GM23338 (cell line): ENCODE measurements around the gene SBF2. TPM values are rescaled to one million over a fixed set of nuclear protein-coding genes. Genes with fewer than 3 reads are reported as not detected.
A peak's percentile ranks its signal among the peaks of the same experiment; 100 is the strongest.

ENCODE experiments used
- ATAC-seq: fragments of 200-7000 bp; cut with Tn5 transposase; 3 replicates; pipeline ENCODE4 v1.9.1; 2020
- DNase-seq: peaks from one replicate; pipeline ENCODE4 v3.0.0-alpha.2; 2015; ENCODE audit warnings: low spot score
- H2AFZ ChIP-seq: fragments of 200-600 bp; sonication (generic); 2 replicates; pipeline ENCODE4 v1.8.0; 2016; ENCODE audit warnings: antibody characterized with exemption, mild to moderate bottlenecking, moderate library complexity
- H3F3A ChIP-seq: fragments of 200-600 bp; sonication (generic); replicated peaks from 2 replicates; pipeline ENCODE4 v1.8.0; 2017; ENCODE audit warnings: antibody characterized with exemption, mixed run types, low read depth
- H3K27ac ChIP-seq: fragments of 200-600 bp; sonication (generic); 2 replicates; pipeline ENCODE4 v1.6.1; 2016; ENCODE audit warnings: low read depth
- H3K27me3 ChIP-seq: fragments of 200-600 bp; sonication (generic); 2 replicates; pipeline ENCODE4 v1.8.0; 2016; ENCODE audit warnings: mild to moderate bottlenecking, mixed run types, moderate library complexity; ENCODE audit not compliant: insufficient read depth
- H3K36me3 ChIP-seq: fragments of 200-600 bp; sonication (generic); 2 replicates; pipeline ENCODE4 v1.8.0; 2016; ENCODE audit warnings: mild to moderate bottlenecking; ENCODE audit not compliant: insufficient read depth
- H3K4me1 ChIP-seq: fragments of 200-600 bp; sonication (generic); 2 replicates; pipeline ENCODE4 v1.8.0; 2016; ENCODE audit warnings: mild to moderate bottlenecking, moderate library complexity; ENCODE audit not compliant: insufficient read depth
- H3K4me2 ChIP-seq: fragments of 200-600 bp; sonication (generic); 2 replicates; pipeline ENCODE4 v1.7.1; 2017; ENCODE audit warnings: mixed run types
- H3K4me3 ChIP-seq: fragments of 200-600 bp; sonication (generic); 2 replicates; pipeline ENCODE4 v1.6.1; 2016; ENCODE audit warnings: mixed run types
- H3K79me2 ChIP-seq: fragments of 200-600 bp; sonication (generic); replicated peaks from 2 replicates; pipeline ENCODE4 v1.8.0; 2017; ENCODE audit warnings: mild to moderate bottlenecking; ENCODE audit not compliant: insufficient read depth
- H3K9me2 ChIP-seq: fragments of 200-600 bp; sonication (generic); 2 replicates; pipeline ENCODE4 v1.8.0; 2017; ENCODE audit not compliant: insufficient read depth
- H4K20me1 ChIP-seq: fragments of 200-600 bp; sonication (generic); replicated peaks from 2 replicates; pipeline ENCODE4 v1.8.0; 2017; ENCODE audit warnings: mild to moderate bottlenecking; ENCODE audit not compliant: insufficient read depth
- H3K27ac Mint-ChIP-seq: 2 replicates; pipeline ENCODE4 v1.8.0; 2020; ENCODE audit warnings: inconsistent platforms, mild to moderate bottlenecking, moderate library complexity, mixed read lengths
- H3K27me3 Mint-ChIP-seq: 3 replicates; pipeline ENCODE4 v1.8.0; 2022; ENCODE audit warnings: low read depth, mild to moderate bottlenecking, moderate library complexity, mixed read lengths, inconsistent platforms; ENCODE audit not compliant: insufficient read depth, poor library complexity
- H3K36me3 Mint-ChIP-seq: 3 replicates; pipeline ENCODE4 v1.8.0; 2021; ENCODE audit warnings: low read depth, mild to moderate bottlenecking, inconsistent platforms, moderate library complexity, mixed read lengths
- H3K4me1 Mint-ChIP-seq: 3 replicates; pipeline ENCODE4 v1.8.0; 2020; ENCODE audit warnings: mild to moderate bottlenecking, inconsistent platforms, mixed read lengths
- H3K4me3 Mint-ChIP-seq: 3 replicates; pipeline ENCODE4 v1.8.0; 2021; ENCODE audit warnings: moderate library complexity, mild to moderate bottlenecking, inconsistent platforms, mixed read lengths
- H3K9me3 Mint-ChIP-seq: 3 replicates; pipeline ENCODE4 v1.8.0; 2020; ENCODE audit warnings: moderate library complexity, mild to moderate bottlenecking, inconsistent platforms, mixed read lengths
- CREB1 ChIP-seq: fragments of 250-450 bp; sonication (Bioruptor Pico); IDR thresholded peaks from 2 replicates; pipeline ENCODE4 v1.5.0; 2020; ENCODE audit warnings: low read depth, mild to moderate bottlenecking, moderate library complexity
- CTCF ChIP-seq, 2 experiments: fragments of 200-600 bp in 1 of 2; sonication (generic) in 1 of 2; conservative IDR thresholded peaks; 2 replicates each; pipeline versions ENCODE4 v1.5.1 to v1.6.1; 2016 to 2017; ENCODE audit warnings: antibody characterized with exemption in 2 of 2, low read depth in 2 of 2, mild to moderate bottlenecking in 2 of 2, moderate library complexity in 1 of 2
- ETS1 ChIP-seq: IDR thresholded peaks from 2 replicates; pipeline ENCODE4 v1.6.1; 2016; ENCODE audit warnings: antibody characterized with exemption
- EZH2 ChIP-seq: fragments of 200-600 bp; sonication (generic); IDR thresholded peaks from one replicate; pipeline ENCODE4 v1.8.0; 2017; ENCODE audit warnings: antibody characterized with exemption, mild to moderate bottlenecking, low read depth; ENCODE audit not compliant: unreplicated experiment
- EZH2phosphoT487 ChIP-seq: fragments of 200-600 bp; sonication (generic); IDR thresholded peaks from one replicate; pipeline ENCODE4 v1.8.1; 2018; ENCODE audit warnings: antibody characterized with exemption; ENCODE audit not compliant: unreplicated experiment
- JUNB ChIP-seq: IDR thresholded peaks from one replicate; pipeline ENCODE4 v1.6.1; 2016; ENCODE audit warnings: antibody characterized with exemption; ENCODE audit not compliant: unreplicated experiment
- NANOG ChIP-seq: IDR thresholded peaks from 2 replicates; pipeline ENCODE4 v1.6.1; 2016; ENCODE audit warnings: antibody characterized with exemption, borderline replicate concordance
- POLR2AphosphoS5 ChIP-seq: IDR thresholded peaks from 2 replicates; pipeline ENCODE4 v1.6.1; 2016; ENCODE audit warnings: antibody characterized with exemption, low read depth
- REST ChIP-seq: IDR thresholded peaks from one replicate; pipeline ENCODE4 v1.6.1; 2018; ENCODE audit warnings: antibody characterized with exemption; ENCODE audit not compliant: unreplicated experiment
- STAT1 ChIP-seq: IDR thresholded peaks from one replicate; pipeline ENCODE4 v1.6.1; 2016; ENCODE audit warnings: antibody characterized with exemption; ENCODE audit not compliant: unreplicated experiment
- ZNF114 ChIP-seq: fragments of 250-450 bp; sonication (Bioruptor Pico); IDR thresholded peaks from 2 replicates; pipeline ENCODE4 v1.5.0; 2020; ENCODE audit warnings: mild to moderate bottlenecking, moderate library complexity
- ZNF331 ChIP-seq: fragments of 250-450 bp; sonication (Bioruptor Pico); IDR thresholded peaks from 2 replicates; pipeline ENCODE4 v1.5.0; 2020; ENCODE audit warnings: low read depth, mild to moderate bottlenecking, moderate library complexity
- polyA plus RNA-seq: library from polyadenylated mRNA; unstranded; fragments of >200 nt; fragmentation: Nextera tagmentation; extraction: Ambion mirVana; gene quantifications from 2 replicates; pipeline ENCODE4 v1.2.1, GENCODE V29; 2016
- total RNA-seq: library from RNA; depleted of rRNA; stranded (reverse); fragments of >200 nt; shearing (Covaris generic); gene quantifications from 2 replicates; pipeline ENCODE4 v1.2.3, GENCODE V29; 2014
- TF ChIP-seq, protein P1 (sequence below): fragments of 250-450 bp; sonication (Bioruptor Pico); IDR thresholded peaks from 2 replicates; pipeline ENCODE4 v1.5.0; 2020; ENCODE audit warnings: mild to moderate bottlenecking, moderate library complexity

Gene SBF2
- total and polyA plus RNA-seq, 2 experiments from 2014 or later = 25.6 to 53.5 TPM

DNA sequence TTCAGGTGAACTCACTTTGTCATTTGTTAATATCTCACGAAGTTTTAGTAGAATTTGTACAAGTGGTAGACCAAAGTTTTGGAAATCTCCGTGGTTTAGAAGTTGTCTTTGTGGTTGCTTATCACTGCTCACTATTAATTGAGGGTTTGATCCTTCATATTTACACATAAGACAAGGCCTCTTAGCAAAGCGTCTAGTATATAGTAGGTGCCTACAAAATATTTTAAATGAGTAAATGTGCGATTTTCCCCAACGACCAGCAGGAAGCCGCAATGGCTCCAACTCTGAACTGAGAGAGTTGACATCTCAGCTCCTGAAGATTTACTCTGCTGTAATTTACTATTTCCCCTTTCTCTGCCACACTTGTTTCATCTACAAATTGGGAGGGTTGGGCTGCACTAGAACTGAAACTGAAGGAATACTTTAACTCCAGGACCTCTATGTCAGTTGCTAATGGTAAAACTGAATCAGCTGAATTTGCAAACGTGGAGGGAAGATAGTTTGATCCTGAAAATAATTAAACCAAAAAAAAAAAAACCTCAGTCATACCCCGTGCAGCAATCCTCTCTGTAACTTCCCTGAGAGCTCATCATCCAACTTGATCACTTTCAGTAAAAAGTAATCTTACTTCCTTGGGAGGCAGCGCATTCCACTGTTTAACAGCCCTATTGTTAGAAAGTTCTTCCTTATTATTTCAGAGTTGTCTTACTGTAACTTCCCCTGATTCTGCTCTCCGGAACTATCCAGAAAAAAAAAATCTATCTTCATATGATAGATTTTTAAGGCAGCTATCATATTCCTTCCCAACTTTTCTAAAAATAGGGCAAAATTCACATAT lies 1.3 kb upstream of the SBF2 start:
- peaks cover 24% of the 10 kb centered on the region for H3K36me3 Mint-ChIP-seq
- no peak overlapping the region for H2AFZ ChIP-seq
- H3K4me3 ChIP-seq = peak overlapping the region; percentile 93
- peaks cover 5% of the 10 kb centered on the region; the same call in 1 of the 2 replicates for H3K27me3 ChIP-seq
- DNase-seq (no peak), ATAC-seq (no peak)
- H3K9me2 ChIP-seq = no peaks in the 10 kb centered on the region
- H3K27me3 Mint-ChIP-seq = peaks cover 3% of the 10 kb centered on the region
- no peak overlapping the region for H3K27ac Mint-ChIP-seq
- H3K36me3 ChIP-seq = no peaks in the 10 kb centered on the region
- peaks cover 39% of the 10 kb centered on the region for H3K4me1 Mint-ChIP-seq
- peaks cover 38% of the 10 kb centered on the region for H3K4me1 ChIP-seq
- H3K9me3 Mint-ChIP-seq = no peaks in the 10 kb centered on the region; the same call in 1 of the 3 replicates
- peak overlapping the region; percentile 99; the same call in 1 of the 2 replicates for H3K27ac ChIP-seq
- peak overlapping the region; percentile 92 for H3K4me2 ChIP-seq
- peaks cover 31% of the 10 kb centered on the region for H3K79me2 ChIP-seq
- no peaks in the 10 kb centered on the region for H3F3A ChIP-seq
- H4K20me1 ChIP-seq = peaks cover 7% of the 10 kb centered on the region; the same call in 1 of the 2 replicates
- TF ChIP-seq ETS1 (no peak), JUNB (no peak), CREB1 (CRISPR knock-in tag) (no peak), EZH2phosphoT487 (no peak), POLR2AphosphoS5 (no peak), EZH2 (no peak), ZNF331 (CRISPR knock-in tag) (no peak), REST (no peak), CTCF (conservative IDR thresholded peaks at IDR 0.05; ENCODE audit: low read depth in 2 of 2) (no peak), NANOG (no peak), ZNF114 (CRISPR knock-in tag) (no peak), STAT1 (no peak)
- TF ChIP-seq, protein P1, sequence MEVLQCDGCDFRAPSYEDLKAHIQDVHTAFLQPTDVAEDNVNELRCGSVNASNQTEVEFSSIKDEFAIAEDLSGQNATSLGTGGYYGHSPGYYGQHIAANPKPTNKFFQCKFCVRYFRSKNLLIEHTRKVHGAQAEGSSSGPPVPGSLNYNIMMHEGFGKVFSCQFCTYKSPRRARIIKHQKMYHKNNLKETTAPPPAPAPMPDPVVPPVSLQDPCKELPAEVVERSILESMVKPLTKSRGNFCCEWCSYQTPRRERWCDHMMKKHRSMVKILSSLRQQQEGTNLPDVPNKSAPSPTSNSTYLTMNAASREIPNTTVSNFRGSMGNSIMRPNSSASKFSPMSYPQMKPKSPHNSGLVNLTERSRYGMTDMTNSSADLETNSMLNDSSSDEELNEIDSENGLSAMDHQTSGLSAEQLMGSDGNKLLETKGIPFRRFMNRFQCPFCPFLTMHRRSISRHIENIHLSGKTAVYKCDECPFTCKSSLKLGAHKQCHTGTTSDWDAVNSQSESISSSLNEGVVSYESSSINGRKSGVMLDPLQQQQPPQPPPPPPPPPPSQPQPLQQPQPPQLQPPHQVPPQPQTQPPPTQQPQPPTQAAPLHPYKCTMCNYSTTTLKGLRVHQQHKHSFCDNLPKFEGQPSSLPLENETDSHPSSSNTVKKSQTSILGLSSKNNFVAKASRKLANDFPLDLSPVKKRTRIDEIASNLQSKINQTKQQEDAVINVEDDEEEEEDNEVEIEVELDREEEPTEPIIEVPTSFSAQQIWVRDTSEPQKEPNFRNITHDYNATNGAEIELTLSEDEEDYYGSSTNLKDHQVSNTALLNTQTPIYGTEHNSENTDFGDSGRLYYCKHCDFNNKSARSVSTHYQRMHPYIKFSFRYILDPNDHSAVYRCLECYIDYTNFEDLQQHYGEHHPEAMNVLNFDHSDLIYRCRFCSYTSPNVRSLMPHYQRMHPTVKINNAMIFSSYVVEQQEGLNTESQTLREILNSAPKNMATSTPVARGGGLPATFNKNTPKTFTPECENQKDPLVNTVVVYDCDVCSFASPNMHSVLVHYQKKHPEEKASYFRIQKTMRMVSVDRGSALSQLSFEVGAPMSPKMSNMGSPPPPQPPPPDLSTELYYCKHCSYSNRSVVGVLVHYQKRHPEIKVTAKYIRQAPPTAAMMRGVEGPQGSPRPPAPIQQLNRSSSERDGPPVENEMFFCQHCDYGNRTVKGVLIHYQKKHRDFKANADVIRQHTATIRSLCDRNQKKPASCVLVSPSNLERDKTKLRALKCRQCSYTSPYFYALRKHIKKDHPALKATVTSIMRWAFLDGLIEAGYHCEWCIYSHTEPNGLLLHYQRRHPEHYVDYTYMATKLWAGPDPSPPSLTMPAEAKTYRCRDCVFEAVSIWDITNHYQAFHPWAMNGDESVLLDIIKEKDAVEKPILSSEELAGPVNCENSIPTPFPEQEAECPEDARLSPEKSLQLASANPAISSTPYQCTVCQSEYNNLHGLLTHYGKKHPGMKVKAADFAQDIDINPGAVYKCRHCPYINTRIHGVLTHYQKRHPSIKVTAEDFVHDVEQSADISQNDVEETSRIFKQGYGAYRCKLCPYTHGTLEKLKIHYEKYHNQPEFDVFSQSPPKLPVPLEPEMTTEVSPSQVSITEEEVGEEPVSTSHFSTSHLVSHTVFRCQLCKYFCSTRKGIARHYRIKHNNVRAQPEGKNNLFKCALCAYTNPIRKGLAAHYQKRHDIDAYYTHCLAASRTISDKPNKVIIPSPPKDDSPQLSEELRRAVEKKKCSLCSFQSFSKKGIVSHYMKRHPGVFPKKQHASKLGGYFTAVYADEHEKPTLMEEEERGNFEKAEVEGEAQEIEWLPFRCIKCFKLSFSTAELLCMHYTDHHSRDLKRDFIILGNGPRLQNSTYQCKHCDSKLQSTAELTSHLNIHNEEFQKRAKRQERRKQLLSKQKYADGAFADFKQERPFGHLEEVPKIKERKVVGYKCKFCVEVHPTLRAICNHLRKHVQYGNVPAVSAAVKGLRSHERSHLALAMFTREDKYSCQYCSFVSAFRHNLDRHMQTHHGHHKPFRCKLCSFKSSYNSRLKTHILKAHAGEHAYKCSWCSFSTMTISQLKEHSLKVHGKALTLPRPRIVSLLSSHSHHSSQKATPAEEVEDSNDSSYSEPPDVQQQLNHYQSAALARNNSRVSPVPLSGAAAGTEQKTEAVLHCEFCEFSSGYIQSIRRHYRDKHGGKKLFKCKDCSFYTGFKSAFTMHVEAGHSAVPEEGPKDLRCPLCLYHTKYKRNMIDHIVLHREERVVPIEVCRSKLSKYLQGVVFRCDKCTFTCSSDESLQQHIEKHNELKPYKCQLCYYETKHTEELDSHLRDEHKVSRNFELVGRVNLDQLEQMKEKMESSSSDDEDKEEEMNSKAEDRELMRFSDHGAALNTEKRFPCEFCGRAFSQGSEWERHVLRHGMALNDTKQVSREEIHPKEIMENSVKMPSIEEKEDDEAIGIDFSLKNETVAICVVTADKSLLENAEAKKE (CRISPR knock-in tag) = no peak
- peak overlapping the region; percentile 90 for H3K4me3 Mint-ChIP-seq
